ENCODE measurements around the gene SNRNP40. TPM values are rescaled to one million over a fixed set of nuclear protein-coding genes. Genes with fewer than 3 reads are reported as not detected.

Gene SNRNP40
- total RNA-seq, 1 donor from 2014 or later = 99.2 TPM

DNA sequence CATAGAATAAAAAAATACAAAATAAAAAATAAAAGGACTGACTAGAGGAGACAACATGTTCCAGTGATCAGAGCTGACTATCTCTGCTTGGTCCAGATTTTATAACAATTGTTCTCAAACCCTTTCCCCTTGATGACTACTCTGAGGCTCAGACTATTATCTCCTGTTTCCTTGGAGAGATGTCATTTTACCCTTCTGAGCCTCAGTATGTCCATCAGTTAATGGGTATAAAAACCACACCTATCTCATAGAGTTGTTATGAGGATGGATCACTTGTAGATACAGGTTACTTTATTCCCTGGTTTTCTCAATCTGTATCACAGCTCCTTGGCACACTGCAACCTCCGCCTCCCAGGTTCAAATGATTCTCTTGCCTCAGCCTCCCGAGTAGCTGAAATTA, 63.9 kb downstream of the SNRNP40 start:
- no peak for DNase-seq (ENCODE audit: low read depth in 2 of 2)

DNA sequence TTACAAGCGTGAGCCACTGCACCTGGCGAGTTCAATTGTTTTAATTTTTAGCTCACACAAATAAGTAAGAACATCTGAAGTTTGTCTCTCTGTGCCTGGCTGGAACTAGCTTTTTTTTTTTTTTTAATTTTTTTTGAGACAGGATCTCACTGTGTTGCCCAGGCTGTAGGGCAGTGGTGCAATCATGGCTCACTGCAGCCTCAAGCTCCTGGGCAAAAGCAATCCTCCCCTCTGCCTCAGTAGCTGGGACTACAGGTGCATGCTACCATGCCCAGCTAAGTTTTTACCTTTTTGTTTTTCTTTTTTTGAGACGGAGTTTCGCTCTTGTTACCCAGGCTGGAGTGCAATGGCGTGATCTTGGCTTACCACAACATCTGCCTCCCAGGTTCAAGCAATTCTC, 64.8 kb downstream of the SNRNP40 start:
- no peak for DNase-seq (ENCODE audit: low read depth in 2 of 2)

DNA sequence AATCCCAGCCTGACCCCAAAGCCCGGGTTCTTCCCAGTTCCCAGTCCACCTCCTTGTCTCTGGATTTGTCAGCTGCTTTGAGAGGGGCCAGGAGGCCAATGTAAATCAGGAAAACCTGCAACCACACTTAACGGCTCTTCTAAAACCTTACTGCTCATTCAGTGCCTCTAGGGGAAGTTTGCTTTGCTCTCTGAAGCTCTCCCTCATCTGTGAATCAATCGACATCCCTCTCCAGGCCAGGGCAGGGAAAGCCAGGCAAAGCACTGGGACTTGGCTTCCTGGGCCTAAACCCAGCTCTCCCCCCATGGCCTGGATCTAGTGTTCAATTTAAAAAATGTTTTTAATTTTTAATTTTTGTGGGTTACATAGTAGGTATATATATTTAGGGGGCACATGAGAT, 66.2 kb downstream of the SNRNP40 start:
- DNase-seq (ENCODE audit: low read depth in 2 of 2) = no peak

DNA sequence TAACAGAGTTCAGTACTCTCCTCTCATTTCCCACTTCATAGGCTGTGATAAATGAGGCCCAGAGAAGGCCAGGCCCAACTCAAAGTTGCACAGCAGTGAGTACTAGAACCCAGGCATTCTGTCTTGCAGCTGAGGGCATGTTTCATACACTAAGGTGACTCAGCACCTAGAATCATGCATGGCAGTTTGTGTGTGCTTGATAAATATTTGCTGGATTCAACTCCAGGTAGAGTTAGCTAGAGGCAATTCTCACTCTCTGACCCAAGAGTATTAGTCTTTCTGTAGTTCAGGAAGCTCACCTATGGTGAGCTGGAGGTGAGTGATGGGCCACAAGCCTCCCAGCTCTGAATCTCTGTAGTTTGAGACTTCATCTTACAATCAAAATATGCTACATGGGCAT, 67.6 kb downstream of the SNRNP40 start:
- no peak for DNase-seq (ENCODE audit: low read depth in 2 of 2)

DNA sequence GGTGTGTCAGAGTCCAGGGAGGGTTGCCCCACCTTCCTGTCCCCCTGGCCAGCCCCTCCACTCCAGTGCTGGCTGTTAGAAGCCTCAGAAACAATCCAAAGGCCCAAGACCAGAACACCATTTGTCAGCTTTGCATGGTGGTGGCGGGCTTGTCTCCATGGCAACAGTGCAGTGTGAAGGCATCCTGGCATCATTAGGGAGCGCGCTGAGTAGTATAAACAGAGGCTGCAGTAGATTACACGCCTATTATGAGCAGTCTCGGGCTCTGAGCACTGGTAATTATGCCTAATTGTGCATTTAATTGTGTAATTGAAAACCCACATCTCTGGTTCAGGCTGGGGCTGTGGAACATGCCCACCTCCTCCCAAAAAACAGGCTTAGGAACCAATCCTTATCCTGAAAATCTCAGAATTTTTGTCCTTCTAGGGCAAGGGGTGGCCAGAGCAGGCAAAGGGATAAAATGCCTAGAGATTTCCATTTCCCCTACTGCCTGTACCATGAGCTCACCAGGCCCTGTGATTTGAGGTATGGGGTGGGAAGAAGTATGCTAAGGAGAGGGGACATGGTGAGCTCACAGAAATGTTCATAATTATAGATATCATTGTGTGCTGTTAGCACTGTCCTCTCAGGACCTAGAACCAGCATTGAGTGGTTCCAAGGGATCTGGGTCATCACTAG, 68.6 kb downstream of the SNRNP40 start:
- DNase-seq (ENCODE audit: low read depth in 2 of 2) = no peak

DNA sequence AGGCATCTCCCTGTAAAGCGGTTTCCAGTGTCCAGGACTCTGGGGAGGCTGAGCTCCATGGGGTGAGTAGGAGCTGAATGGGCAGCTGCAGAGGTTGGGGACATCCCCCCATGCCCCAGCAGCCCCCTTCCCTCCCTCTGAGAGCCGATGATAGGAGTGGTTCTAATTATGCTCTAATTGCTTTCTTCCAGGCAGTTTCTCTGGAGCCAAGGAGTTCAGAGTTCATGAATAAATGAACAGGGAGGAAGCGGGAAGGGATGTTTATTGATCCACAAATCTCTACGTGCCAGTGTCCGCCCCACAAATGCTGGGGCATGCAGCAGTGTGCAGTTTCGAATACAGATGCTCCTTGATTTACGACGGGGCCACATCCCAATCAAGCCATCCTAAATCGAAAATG, 72.5 kb downstream of the SNRNP40 start:
- no peak for DNase-seq (ENCODE audit: low read depth in 2 of 2)

DNA sequence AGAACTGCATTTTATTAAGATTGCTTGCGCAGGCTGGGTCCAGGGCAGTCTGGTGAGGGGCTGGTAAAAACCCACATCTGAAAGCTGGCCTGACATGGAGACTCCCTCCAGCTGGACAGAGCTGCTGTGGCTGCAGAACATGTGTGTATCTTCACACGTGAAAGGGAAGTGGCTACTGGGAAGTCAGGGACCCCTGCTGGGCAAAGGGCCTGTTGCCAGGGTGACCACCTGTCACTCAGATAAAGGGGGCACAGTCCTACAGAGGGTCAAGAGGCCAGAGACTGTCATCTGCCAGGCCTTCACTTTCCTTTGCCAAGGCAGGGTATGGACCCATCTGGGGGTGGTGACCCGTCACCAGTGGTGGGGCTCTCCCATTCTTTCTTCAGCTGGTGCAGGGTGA, 74.4 kb downstream of the SNRNP40 start:
- no peak for DNase-seq (ENCODE audit: low read depth in 2 of 2)

DNA sequence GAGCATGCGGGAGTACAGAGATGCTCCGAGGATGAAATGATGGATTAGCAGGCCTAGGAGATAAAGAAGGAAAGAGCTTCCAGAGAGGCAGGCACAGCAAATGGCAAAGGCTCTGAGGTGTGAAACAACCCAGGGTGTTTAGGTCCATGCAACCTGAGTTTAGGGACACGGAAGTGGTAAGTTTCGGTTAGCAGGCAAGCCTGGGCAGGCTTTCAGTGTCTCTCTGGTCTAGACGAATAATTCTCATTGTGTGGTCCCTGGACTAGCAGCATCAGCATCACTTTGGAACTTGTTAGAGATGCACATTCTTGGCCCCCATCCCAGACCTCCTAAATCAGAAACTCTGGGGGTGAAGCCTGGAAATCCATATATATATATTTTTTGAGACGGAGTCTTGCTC, 75.5 kb downstream of the SNRNP40 start:
- no peak for DNase-seq (ENCODE audit: low read depth in 2 of 2)

DNA sequence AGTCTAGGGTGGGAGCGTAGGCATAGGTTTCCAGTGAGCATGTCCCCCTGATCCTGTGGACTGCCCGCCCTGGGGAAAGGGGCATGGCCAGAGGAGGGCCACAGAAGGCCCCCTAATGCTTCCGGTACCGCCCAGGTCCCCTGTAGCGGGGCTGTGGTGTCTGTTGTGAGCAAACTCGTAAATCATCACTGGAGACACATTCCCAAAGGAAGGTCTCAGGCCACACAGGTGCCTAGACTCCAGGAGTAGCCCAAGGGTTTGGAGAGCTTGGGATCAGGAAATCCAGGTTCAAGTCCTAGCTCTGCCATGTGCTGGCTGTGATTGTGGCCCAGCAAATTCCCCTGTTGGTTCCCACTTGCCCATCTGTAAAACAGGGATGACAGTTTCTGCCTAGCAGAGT, 77.1 kb downstream of the SNRNP40 start:
- DNase-seq (ENCODE audit: low read depth in 2 of 2) = no peak

DNA sequence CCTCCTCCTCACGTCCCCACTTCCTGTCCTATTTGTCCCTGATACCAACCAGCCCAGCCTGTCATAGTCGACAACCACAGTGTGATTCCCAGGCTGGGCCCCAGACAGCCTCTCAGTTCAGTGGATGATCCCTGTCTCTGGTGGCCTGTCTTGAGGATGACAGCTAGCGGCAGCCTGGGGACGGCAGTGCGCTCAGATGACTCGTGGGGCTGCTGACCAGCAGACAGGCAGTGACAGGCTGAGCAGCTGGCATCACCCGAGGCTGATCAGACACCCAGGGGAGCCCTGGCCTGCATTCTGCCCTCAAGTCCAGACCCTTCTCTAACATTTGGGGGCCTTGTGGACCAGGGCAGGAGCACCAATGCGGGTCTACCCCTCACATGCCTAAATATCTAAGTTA, 77.9 kb downstream of the SNRNP40 start:
- no peak for DNase-seq (ENCODE audit: low read depth in 2 of 2)

DNA sequence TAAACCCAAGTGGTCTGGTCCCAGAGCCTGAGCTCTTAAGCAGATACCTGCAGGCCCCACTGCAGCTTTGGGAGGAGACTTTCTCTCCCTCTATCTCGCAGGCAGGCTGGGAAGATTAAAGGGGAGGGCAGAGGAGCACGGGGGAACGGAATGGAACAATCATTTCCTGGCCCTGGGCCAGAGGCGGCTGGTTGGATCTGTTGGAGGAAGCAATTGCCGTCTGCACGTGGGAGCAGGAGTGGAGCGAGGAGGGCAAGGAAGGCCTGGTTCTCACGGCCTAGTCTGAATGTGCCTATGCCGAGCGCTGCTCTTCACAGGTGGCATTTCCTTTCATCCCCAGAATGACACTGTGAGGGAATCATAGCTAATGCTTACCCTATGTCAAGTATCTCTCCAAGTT, 80.6 kb downstream of the SNRNP40 start:
- DNase-seq (ENCODE audit: low read depth in 2 of 2) = peak; percentile 81 to 88

DNA sequence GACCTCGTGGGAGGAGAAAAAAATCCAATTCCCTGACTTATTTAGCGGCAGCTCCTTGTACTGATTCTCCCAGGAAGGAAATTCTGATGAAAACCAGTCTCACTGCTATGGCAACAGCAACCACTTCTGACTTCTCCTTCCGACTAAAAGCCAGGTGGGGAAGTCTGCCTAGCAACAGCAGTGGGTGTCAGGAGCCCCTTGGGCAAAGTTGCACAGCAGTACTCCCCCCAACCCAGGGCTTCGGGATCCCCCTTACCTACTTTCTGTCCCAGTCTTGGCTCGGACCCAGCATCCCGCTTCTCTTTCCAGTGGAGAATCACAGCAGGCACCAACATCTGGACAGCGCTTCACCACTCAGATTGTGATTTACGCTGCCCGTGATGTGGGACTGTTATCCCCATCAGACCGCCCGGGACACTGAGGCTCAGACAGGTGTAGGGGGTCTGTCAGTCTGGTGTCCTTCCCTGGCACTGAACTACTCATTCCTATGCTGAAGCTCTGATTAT, 81.5 kb downstream of the SNRNP40 start:
- no peak for DNase-seq (ENCODE audit: low read depth in 2 of 2)

DNA sequence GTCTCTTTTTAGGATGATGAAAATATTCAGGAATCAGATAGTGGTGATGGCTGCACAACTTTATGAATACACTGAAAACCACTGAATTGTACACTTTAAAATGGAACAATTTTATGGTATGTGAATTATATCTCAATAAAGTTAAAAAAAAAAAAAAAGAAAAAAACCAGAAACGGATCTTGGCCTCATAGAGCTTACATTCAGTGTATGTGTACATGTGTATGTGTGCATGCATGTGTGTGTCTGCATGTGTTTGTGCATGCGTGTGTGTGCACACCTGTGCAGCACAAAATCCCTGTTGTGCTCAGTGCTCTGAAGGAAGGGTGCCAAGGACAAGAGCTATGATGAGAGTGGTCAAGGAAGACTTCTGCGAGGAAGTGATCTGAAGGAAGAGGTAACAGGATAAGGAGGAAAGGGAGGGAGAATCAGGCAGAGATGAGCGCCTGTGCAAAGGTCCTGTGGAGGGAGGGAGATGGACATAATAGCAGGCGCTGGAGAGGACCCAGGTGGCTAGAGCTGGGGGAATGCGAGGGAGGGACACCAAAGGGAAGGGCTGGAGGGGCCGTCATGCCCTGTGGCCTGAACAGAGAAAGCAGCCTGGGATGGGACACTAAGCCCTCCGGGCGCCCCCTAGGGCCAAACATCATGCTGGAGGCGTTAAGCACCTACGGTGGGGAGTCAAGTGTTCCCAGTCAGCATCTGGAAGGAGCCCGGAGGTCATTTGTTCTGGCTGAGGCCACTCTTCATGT, 82.1 kb downstream of the SNRNP40 start:
- no peak for DNase-seq (ENCODE audit: low read depth in 2 of 2)

Other genes starting within 250 kb of the SNRNP40 start
- 47.5 and 57.5 TPM in 2 replicates for gene PUM1, start 231.1 kb downstream of the SNRNP40 start, total RNA-seq
- not detected in 2 replicates for gene NKAIN1, start 56.9 kb downstream of the SNRNP40 start, total RNA-seq
- 23.0 and 24.2 TPM in 2 replicates for gene ZCCHC17, start 244 bp upstream of the SNRNP40 start, total RNA-seq
- gene FABP3, start 76.3 kb upstream of the SNRNP40 start, total RNA-seq = 0.20 and 0.87 TPM in 2 replicates
- 5.2 and 9.1 TPM in 2 replicates for gene SERINC2, start 116.4 kb upstream of the SNRNP40 start, total RNA-seq

Data from lung microvascular endothelial cell (primary cell).